ENCODE data around the gene SEC14L2.

GRCh38 chr22:30365891-30366290, 30.9 kb upstream of the SEC14L2 start:
- TF ChIP-seq, protein P1, sequence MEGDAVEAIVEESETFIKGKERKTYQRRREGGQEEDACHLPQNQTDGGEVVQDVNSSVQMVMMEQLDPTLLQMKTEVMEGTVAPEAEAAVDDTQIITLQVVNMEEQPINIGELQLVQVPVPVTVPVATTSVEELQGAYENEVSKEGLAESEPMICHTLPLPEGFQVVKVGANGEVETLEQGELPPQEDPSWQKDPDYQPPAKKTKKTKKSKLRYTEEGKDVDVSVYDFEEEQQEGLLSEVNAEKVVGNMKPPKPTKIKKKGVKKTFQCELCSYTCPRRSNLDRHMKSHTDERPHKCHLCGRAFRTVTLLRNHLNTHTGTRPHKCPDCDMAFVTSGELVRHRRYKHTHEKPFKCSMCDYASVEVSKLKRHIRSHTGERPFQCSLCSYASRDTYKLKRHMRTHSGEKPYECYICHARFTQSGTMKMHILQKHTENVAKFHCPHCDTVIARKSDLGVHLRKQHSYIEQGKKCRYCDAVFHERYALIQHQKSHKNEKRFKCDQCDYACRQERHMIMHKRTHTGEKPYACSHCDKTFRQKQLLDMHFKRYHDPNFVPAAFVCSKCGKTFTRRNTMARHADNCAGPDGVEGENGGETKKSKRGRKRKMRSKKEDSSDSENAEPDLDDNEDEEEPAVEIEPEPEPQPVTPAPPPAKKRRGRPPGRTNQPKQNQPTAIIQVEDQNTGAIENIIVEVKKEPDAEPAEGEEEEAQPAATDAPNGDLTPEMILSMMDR (IDR thresholded peaks at IDR 0.05; ENCODE audit: control extremely low read depth in 1 of 3, insufficient read depth in 1 of 3, low read depth in 1 of 3, low read length in 3 of 3): no peak
- TF ChIP-seq RXRA (IDR thresholded peaks at IDR 0.05; ENCODE audit: insufficient read depth, low read depth, low read length) (no peak), POLR2A (IDR thresholded peaks at IDR 0.05; ENCODE audit: control extremely low read depth in 1 of 2, low read depth in 2 of 2, low read length in 2 of 2) (no peak)
